Activated T-helper 1 cell treated with anti-CD3 and anti-CD28 coated beads, Interleukin-12 subunit alpha, Interleukin-12 subunit beta, Interleukin-2, Interleukin-4 antibody, amounts not matched to agents 30 ng/mL and 10 ng/mL and 1 ng/mL, durations not matched to agents 14 hours and 24 hours and 36 hours (primary cell): ENCODE data around the gene BCAM. TPM values are rescaled to one million over a fixed set of nuclear protein-coding genes. Genes with fewer than 3 reads are reported as not detected.
A peak's percentile ranks its signal among the peaks of the same experiment; 100 is the strongest.

Source experiments
- DNase-seq: peaks from one replicate; pipeline ENCODE4 v3.0.0; 2021; ENCODE audit warnings: low spot score
- H3K27ac Mint-ChIP-seq: one replicate; pipeline ENCODE4 v1.8.0; 2021; ENCODE audit warnings: mild to moderate bottlenecking, mixed read lengths
- H3K27me3 Mint-ChIP-seq: one replicate; pipeline ENCODE4 v1.8.0; 2022; ENCODE audit warnings: mild to moderate bottlenecking, moderate library complexity, mixed read lengths; ENCODE audit not compliant: insufficient read depth
- H3K36me3 Mint-ChIP-seq: one replicate; pipeline ENCODE4 v1.8.0; 2021; ENCODE audit warnings: low read depth, mixed read lengths
- H3K4me1 Mint-ChIP-seq: one replicate; pipeline ENCODE4 v1.8.0; 2021; ENCODE audit warnings: low read depth, mixed read lengths
- H3K4me3 Mint-ChIP-seq: one replicate; pipeline ENCODE4 v1.8.0; 2021; ENCODE audit warnings: mild to moderate bottlenecking, moderate library complexity, mixed read lengths
- H3K9me3 Mint-ChIP-seq: one replicate; pipeline ENCODE4 v1.8.0; 2021; ENCODE audit warnings: mixed read lengths
- intact Hi-C: fragments of 100-400 bp; cut with micrococcal nuclease; formaldehyde crosslinking; loops from one replicate; pipeline ENCODE4 v1.15.1; 2024
- total RNA-seq: library from RNA; stranded (reverse); gene quantifications from 2 replicates; pipeline ENCODE4 v1.2.3, GENCODE V29; 2022

BCAM gene
- total RNA-seq, 1 donor from 2014 or later: not detected

DNA sequence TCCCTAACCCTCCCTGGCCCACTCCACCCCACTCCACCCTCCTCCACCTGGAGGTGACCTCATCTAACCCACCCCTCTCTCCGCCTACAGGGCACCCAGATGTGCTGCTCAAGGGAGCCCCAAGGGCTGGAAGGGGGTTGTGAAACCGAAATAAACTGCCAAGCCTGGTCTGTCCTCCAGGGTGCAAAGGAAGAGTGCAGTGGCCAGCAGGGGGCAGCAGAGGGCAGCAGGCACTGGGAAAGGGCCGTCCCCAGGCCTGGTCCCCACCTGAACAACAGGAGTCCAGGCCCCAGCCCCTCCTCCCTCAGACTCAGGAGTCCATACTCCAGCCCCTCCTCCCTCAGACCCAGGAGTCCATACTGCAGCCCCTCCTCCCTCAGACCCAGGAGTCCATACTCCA lies 8.4 kb upstream of the BCAM start:
- H3K4me3 Mint-ChIP-seq: no peak overlapping the region
- intact Hi-C loops: loop anchor here (1.0 to 5.0 kb wide), 2 partner anchors 45 to 152 kb away; no protein-coding TSS in a partner anchor
- H3K4me1 Mint-ChIP-seq: peaks cover 9% of the 10 kb centered on the region
- peak; percentile 78 for DNase-seq
- H3K27ac Mint-ChIP-seq: no peak overlapping the region
- H3K27me3 Mint-ChIP-seq: peaks cover 13% of the 10 kb centered on the region
- no peaks in the 10 kb centered on the region for H3K9me3 Mint-ChIP-seq
- H3K36me3 Mint-ChIP-seq: no peaks in the 10 kb centered on the region

DNA sequence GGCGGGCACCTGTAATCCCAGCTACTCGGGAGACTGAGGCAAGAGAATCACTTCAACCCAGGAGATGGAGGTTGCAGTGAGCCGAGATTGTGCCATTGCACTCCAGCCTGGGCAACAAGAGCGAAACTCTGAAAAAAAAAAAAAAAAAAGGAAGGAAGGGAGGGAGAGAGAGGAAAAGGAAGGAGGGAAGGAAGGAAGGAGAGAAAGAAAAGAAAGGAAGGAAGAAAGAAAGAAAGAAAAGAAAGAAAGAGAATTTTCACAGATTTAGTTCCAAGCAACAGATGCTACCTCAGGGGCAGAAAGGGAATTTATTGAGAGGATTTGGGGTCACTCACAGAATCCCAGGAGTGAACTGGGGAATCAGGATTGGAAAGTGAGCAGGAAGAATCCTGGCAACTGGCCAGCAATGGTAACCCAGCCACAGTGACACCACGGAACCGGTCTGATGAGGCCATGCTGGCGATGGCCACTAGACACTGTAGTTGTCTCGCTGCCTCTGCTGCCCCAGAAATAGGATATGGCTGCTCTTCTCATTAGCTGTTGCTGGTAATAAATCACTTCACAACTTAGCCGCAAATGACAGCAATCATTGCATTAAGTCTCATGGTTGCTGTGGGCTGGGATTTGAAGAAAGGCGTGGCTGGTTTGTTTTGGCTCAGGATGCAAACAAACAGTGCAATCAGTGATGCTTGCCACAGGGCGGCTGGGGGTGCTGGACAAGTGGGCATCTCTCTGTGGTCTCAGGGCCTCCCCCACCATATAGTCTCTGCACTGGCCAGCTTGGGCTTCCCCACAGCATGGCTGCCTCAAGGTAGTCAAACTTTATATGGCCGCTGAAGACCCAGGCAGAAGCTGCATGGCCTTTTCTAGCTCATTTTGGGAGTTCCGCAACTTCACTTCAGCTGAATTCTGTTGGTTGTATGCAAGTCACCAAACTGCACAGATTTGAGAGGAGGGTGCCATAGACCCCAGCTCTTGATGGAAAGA lies 5.2 kb upstream of the BCAM start:
- no peaks in the 10 kb centered on the region for H3K36me3 Mint-ChIP-seq
- no peaks in the 10 kb centered on the region for H3K9me3 Mint-ChIP-seq
- H3K4me3 Mint-ChIP-seq: no peak overlapping the region
- intact Hi-C loops: loop anchor here (5.0 kb wide), 1 partner anchor 149 kb away; no protein-coding TSS in a partner anchor
- DNase-seq: no peak
- H3K4me1 Mint-ChIP-seq: no peaks in the 10 kb centered on the region
- peaks cover 23% of the 10 kb centered on the region for H3K27me3 Mint-ChIP-seq
- no peak overlapping the region for H3K27ac Mint-ChIP-seq

DNA sequence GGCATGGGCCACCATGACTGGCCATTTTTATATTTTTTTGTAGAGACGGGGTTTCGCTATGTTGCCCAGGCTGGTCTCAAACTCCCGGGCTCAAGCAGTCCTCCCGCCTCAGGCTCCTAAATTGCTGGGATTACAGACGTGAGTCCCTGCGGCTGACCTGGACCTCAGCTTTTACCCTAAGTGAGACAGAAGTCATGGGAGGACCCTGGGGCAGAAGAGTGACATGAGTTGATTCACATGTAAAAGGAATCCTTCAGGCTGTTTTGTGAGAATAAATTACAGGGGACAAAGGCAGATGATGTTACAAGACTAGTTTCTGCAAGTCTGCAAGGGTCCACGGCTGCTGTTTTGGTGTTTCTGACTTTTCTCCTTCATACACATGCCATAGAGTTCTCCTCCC lies 2.6 kb upstream of the BCAM start:
- Mint-ChIP-seq H3K4me3 (no peak overlapping the region), H3K27me3 (peaks cover 28% of the 10 kb centered on the region), H3K27ac (no peak overlapping the region), H3K9me3 (no peaks in the 10 kb centered on the region), H3K4me1 (no peaks in the 10 kb centered on the region), H3K36me3 (no peaks in the 10 kb centered on the region)
- no peak for DNase-seq
- intact Hi-C loops: no loop called here

DNA sequence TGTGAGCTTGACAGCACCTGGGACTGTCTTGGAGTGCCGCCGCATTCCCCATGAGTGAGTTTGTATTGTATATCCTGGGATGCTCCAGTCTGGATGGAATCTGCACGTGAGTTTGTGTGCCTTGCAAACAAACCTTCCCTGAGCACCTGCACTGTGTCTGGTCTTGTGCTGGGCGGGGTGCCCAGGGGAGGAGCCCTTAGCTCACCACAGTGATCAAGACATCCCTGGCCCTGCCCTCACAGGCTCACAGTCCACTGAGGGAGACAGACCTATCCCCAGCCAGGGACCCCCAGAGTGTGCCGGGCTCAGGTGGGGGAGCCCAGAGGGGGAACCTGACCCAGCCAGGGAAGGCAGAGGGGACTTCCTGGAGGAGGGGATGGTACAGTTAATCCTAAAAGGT lies 1.7 kb upstream of the BCAM start:
- Mint-ChIP-seq H3K36me3 (no peaks in the 10 kb centered on the region), H3K27ac (no peak overlapping the region), H3K4me1 (no peaks in the 10 kb centered on the region), H3K4me3 (no peak overlapping the region), H3K27me3 (peaks cover 28% of the 10 kb centered on the region), H3K9me3 (no peaks in the 10 kb centered on the region)
- DNase-seq: no peak
- intact Hi-C loops: no loop called here

DNA sequence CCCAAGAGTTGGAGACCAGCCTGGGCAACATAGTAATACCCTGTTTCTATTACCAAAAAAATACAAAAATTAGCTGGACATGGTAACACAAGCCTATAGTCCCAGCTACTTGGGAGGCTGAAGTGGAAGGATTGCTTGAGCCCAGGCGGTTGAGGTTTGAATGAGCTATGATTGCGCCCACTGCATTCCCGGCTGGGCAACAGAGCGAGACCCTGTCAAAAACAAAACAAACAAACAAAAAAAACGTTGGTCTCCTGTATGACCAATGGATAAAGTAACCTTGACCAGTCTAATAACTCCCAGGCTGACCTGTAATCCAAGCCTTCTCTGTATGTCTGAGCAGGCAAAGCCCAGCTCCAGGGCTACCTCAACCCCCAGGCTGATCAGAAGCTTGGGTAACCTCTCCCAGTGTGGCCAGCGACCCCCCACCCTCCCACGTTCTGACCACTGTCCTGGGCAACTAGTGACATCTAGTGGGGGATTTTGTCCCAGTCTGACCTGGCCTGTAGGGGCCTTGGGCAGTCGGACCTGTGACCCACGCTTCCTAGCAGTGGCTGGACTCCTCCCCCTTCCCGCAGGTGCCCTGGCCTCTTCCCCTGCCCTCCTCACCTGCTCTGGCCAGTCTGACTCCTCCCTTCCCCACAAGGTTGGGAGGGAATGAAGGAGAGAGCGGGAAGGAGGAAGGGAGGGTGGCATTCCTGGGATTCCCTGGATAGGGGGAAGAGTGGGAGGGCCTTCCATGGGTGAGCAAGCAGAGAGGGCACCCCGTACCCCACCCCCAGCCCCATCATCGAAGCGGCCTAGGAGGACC lies 1.0 kb upstream of the BCAM start:
- Mint-ChIP-seq H3K36me3 (no peaks in the 10 kb centered on the region), H3K27ac (no peak overlapping the region), H3K4me3 (no peak overlapping the region), H3K4me1 (no peaks in the 10 kb centered on the region), H3K9me3 (no peaks in the 10 kb centered on the region), H3K27me3 (peaks cover 26% of the 10 kb centered on the region)
- DNase-seq: no peak
- intact Hi-C loops: no loop called here

GRCh38 chr19:44809577-44810233 lies 802 bp downstream of the BCAM start:
- intact Hi-C loops: no loop called here
- H3K27ac Mint-ChIP-seq: no peak overlapping the region

GRCh38 chr19:44810234-44811121 lies 1.6 kb downstream of the BCAM start:
- Mint-ChIP-seq H3K27ac (no peak overlapping the region), H3K4me3 (no peak overlapping the region), H3K4me1 (no peaks in the 10 kb centered on the region), H3K36me3 (no peaks in the 10 kb centered on the region), H3K9me3 (no peaks in the 10 kb centered on the region), H3K27me3 (peaks cover 19% of the 10 kb centered on the region)
- intact Hi-C loops: no loop called here
- no peak for DNase-seq

More at GRCh38 chr19:44809577-44810233, 802 bp downstream of the BCAM start:
- Mint-ChIP-seq H3K27me3 (peaks cover 25% of the 10 kb centered on the region), H3K4me1 (no peaks in the 10 kb centered on the region), H3K4me3 (no peak overlapping the region), H3K9me3 (no peaks in the 10 kb centered on the region), H3K36me3 (no peaks in the 10 kb centered on the region)
- no peak for DNase-seq

- no peaks in the 10 kb centered on the region for H3K4me1 Mint-ChIP-seq
- H3K27me3 Mint-ChIP-seq: peaks cover 19% of the 10 kb centered on the region
- no peak overlapping the region for H3K4me3 Mint-ChIP-seq
- H3K27ac Mint-ChIP-seq: no peak overlapping the region
- H3K36me3 Mint-ChIP-seq: no peaks in the 10 kb centered on the region
- DNase-seq: no peak
- H3K9me3 Mint-ChIP-seq: no peaks in the 10 kb centered on the region
- intact Hi-C loops: no loop called here
Measured at GRCh38 chr19:44811122-44811419, 2.2 kb downstream of the BCAM start.

DNA sequence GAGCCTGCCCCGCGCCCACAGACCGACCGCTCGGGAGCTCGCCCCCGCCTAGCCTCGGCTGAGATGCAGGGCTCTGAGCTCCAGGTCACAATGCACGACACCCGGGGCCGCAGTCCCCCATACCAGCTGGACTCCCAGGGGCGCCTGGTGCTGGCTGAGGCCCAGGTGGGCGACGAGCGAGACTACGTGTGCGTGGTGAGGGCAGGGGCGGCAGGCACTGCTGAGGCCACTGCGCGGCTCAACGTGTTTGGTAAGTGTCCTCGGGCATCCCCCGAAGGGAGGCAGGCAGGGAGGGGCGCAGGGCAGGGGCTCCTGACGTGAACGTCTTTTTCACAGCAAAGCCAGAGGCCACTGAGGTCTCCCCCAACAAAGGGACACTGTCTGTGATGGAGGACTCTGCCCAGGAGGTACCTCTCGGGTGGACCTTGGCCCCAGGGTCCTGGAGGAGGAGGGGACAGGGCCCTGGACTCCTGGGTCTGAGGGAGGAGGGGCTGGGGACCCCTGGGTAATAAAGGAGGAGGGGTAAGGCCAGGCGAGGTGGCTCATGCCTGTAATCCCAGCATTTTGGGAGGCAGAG lies 3.3 kb downstream of the BCAM start:
- intact Hi-C loops: no loop called here
- no peak for DNase-seq
- Mint-ChIP-seq H3K4me3 (no peak overlapping the region), H3K27ac (no peak overlapping the region), H3K36me3 (no peaks in the 10 kb centered on the region), H3K4me1 (no peaks in the 10 kb centered on the region), H3K9me3 (no peaks in the 10 kb centered on the region), H3K27me3 (peaks cover 13% of the 10 kb centered on the region)

GRCh38 chr19:44813070-44813840 lies 4.4 kb downstream of the BCAM start:
- Mint-ChIP-seq H3K27ac (no peak overlapping the region), H3K27me3 (peaks cover 13% of the 10 kb centered on the region), H3K36me3 (no peaks in the 10 kb centered on the region), H3K4me1 (no peaks in the 10 kb centered on the region), H3K4me3 (no peak overlapping the region), H3K9me3 (no peaks in the 10 kb centered on the region)
- no peak for DNase-seq
- intact Hi-C loops: no loop called here

- H3K4me1 Mint-ChIP-seq: no peaks in the 10 kb centered on the region
- H3K27ac Mint-ChIP-seq: no peak overlapping the region
- no peaks in the 10 kb centered on the region for H3K9me3 Mint-ChIP-seq
- no peak overlapping the region for H3K4me3 Mint-ChIP-seq
- intact Hi-C loops: no loop called here
- DNase-seq: no peak
- no peaks in the 10 kb centered on the region for H3K36me3 Mint-ChIP-seq
- peaks cover 9% of the 10 kb centered on the region for H3K27me3 Mint-ChIP-seq
Measured at GRCh38 chr19:44813841-44814470, 5.1 kb downstream of the BCAM start.
